Posterior vena cava (tissue), 2 donors: ENCODE data around the gene CDK16. TPM values are rescaled to one million over a fixed set of nuclear protein-coding genes. Genes with fewer than 3 reads are reported as not detected.

Source experiments
- DNase-seq: peaks from one replicate; pipeline ENCODE4 v3.0.0-alpha.2; 2020; ENCODE audit warnings: low spot score
- intact Hi-C, 2 donors: fragments of 100-400 bp; cut with DNase I; formaldehyde crosslinking; loops; one replicate each; pipeline versions ENCODE4 v1.14.1 to v1.14.2; 2022 to 2023
- total RNA-seq, 2 donors: library from RNA; stranded (reverse); fragmentation: NEBNext Ultra II Directional; extraction: Animal tissue kit (Norgen Biotek cat#: 25700); gene quantifications; one replicate each; pipeline ENCODE4 v1.2.1, GENCODE V29; 2021
- donor health status: DM: yes; HTN: yes; CAD: no.
- donor health status: DM: yes; HTN: yes; CAD: no.

CDK16 gene
- total RNA-seq, 2 donors from 2014 or later: 53.5 to 55.3 TPM

DNA sequence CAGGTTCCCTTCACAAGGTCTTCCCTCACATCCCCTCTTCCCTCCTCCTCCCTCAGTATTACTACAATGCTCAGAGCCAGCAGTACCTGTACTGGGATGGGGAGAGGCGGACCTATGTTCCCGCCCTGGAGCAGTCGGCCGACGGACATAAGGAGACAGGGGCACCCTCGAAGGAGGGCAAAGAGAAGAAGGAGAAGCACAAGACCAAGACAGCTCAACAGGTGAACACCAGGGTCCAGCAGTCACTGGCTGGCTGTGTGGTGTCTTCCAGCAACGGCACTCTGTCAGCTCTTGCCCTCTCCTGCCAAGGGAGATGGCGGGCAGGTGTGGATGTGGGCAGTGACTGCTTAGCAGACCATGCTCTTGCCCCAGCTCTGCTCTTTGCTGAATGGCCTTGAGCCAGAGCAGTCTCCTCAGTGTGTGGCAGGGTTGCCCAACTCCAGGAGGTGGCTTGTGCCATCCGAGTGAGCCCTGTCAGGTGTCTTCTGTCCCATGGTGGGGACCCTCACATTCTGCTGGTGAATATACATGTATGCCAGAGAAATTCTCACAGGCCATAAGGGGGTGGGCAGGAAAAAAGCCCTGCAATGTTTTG lies 36.3 kb upstream of the CDK16 start:
- intact Hi-C loops: no loop called here
- DNase-seq: peak; percentile 69

DNA sequence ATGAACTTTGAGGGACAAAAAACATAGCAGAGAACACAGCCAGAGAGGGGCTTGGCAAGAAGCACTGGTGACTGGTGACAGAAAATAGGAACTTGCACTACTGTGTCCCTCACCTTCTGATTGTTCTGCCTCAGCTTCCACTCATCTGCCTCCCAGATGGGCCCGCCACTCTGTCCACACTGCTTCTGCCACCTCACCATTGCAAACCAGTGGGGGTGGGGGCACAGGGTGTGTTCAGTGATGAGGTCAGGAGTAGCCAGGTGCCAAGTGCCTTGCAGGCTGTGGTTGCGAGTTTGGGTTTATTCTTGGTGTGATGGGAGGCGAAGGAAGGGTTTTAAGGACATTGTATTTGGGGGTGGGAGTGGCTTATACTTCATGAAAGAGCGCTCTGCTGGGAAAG lies 34.0 kb upstream of the CDK16 start:
- intact Hi-C loops: no loop called here
- peak; percentile 50 for DNase-seq

DNA sequence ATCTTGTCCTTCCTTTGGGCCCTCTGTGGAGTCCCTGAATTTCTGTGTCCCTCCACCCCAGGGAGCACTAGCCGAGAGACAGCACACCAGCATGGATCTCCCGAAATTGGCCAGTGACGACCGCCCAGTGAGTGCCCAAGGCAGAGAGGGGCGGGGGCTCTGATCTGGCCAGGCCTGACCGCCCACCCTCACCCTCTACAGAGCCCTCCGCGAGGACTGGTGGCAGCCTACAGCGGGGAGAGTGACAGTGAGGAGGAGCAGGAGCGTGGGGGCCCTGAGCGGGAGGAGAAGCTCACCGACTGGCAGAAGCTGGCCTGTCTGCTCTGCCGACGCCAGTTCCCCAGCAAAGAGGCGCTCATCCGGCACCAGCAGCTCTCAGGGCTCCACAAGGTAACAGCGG lies 33.2 kb upstream of the CDK16 start:
- peak; percentile 57 for DNase-seq
- intact Hi-C loops: no loop called here

DNA sequence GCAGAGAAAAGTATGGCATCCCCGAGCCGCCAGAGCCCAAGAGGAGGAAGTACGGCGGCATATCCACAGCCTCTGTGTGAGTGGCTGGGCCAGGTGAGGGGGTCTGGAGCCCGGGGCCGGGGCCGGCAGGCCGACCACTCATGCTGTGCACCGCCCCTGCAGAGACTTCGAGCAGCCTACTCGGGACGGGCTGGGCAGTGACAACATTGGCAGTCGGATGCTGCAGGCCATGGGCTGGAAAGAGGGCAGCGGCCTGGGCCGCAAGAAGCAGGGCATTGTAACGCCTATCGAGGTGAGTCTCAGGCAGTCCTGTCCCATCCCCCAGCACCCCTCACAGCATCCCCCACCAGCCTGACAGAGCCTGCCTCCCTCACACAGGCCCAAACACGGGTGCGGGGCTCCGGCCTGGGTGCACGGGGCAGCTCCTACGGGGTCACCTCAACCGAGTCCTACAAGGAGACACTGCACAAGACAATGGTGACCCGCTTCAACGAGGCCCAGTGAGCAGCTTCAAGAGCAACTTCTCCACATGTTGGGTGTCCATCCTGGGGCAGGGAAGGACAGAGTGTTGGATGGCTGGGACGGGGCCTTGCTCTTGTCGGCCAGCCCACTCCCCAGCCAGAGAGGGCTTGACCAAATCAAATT lies 32.3 kb upstream of the CDK16 start:
- intact Hi-C loops: no loop called here
- DNase-seq: no peak

DNA sequence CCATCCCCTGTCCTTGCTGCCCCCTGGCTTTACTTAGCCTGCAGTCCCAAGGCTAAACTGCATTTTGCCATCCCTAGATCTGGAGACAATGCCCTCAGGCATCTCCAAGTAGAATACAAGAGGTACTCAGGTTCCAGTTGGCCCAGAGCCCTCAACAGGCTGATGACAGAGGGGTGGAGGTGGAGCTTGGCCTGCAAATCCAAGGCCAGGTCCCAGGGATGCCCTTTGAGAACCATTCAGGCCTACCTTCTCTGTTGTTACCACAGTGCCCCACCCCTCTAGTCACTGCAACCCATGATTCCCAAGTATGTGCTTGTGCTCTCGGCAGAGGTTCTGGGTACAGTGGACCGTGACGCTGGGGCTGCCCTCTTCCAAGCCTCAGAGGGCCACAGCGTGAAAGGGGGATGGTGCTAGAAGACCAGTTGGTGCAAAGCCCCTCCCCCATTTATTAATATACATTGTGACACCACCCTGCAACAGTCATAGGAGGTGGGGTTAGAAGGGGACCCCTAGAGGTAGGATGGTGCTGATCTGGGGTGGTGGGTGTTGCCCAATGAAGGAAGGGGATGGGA lies 31.3 kb upstream of the CDK16 start:
- peak; percentile 63 for DNase-seq

DNA sequence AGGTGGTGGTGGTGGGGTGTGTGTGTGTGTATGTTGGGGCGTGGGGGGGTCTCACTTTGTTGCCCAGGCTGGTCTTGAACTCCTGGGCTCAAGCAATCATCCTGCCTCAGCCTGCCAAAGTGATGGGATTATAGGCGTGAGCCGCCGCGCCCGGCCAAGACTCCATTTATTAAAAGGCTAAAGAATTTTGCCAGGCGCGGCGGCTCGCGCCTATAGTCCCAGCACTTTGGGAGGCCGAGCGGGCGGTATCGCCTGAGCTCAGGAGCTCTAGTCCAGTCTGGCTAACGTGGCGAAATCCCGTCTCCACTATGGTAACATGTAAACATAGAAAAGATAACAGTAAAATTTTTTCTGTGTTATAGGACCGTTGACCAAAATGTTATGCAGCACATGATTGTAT lies 28.6 kb upstream of the CDK16 start:
- intact Hi-C loops: loop anchor here in 1 of 2 donors (10.0 kb wide), 2 partner anchors 195 to 335 kb away; no protein-coding TSS in a partner anchor
- no peak for DNase-seq

More for the DNA sequence above, 31.3 kb upstream of the CDK16 start:
- intact Hi-C loops: no loop called here

DNA sequence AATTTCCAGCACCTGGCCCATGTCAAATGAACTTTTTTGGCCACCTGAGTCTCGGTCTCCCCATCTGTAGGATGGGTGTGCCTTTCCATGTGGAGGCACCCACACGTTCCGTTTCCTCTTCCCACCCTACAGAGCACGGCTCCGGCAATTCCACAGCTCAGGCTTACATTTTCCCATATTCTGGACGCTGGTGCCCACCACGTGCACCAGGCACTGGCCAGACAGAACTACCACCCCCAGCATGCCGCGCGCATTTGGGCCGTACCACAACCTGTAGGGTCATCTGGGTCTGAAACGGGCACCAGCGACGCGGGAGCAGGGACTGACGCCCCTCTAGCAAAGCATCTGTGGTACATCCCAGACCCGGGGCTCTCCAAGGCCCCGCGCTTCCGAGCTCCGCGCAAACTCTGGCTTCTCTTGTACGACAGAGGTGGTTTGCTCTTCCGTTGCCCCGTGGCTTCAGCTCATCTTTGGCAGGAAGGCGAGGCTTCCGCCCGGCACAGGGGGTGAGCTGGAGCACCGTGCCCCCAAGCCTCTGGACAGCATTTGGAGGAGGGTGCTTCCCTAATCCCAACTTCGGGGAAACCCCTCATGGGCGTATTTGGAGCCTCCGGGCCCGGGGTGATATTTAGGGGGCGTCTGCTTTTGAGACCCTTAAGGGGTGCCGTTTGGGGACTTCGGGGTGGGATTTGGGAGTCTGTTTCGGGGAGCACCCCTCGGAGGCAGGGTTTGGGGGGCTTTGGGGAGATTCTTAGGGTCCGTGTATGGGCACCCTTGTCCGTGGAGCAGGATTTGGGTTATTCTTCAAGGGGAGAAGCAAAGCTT lies 27.8 kb upstream of the CDK16 start:
- DNase-seq: peak; percentile 94
- intact Hi-C loops: loop anchor here in 1 of 2 donors (10.0 kb wide), 2 partner anchors 194 to 334 kb away; no protein-coding TSS in a partner anchor

DNA sequence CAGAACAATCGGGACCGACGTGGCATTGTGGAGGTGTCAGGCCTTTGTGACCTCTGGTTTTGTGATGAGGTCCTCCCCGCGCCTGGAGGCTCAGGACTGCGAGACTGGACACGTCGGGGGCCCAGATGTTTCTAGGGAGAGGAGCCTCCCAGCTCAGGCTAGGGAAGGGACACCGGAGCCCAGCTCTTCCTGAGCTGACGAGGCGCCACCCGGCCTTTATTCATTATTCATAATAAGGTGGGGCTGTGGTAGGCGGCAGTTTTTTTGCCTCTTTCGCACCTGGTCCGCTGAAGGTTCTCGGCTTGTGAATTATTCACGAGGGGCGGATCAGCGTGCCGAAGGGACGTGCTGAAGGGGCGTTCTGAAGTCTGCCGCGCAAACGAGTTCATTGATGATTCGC lies 27.1 kb upstream of the CDK16 start:
- DNase-seq: no peak
- intact Hi-C loops: loop anchor here in 1 of 2 donors (10.0 kb wide), 2 partner anchors 193 to 333 kb away; no protein-coding TSS in a partner anchor

DNA sequence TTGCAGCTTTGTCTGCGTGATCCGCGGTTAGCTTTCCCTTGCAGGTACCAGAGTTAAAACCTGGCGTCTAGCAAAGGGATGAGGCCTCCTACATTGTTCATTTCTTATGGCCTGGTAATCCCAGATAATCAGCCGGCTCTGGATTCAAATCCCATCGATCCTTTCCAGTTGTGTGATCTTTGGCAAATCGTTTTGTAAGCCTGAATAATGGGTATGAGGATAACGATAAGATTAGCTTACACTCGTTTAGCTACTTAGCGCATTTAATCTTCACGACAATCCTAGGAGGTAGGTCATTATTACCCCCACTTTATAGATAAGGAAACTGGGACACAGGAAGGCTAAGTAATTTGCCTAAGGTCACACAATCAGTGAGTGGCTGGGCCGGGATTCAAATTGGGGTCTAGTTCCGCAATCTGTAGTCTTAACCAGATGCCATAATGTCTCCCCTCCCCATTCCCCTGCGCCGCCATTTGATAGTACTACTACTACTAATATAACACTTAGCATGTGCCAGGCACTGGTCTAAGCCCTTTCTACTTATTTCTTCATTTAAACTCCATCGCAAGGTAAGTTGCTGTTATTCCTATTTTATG lies 26.6 kb upstream of the CDK16 start:
- intact Hi-C loops: loop anchor here in 1 of 2 donors (10.0 kb wide), 2 partner anchors 193 to 333 kb away; no protein-coding TSS in a partner anchor
- DNase-seq: no peak

DNA sequence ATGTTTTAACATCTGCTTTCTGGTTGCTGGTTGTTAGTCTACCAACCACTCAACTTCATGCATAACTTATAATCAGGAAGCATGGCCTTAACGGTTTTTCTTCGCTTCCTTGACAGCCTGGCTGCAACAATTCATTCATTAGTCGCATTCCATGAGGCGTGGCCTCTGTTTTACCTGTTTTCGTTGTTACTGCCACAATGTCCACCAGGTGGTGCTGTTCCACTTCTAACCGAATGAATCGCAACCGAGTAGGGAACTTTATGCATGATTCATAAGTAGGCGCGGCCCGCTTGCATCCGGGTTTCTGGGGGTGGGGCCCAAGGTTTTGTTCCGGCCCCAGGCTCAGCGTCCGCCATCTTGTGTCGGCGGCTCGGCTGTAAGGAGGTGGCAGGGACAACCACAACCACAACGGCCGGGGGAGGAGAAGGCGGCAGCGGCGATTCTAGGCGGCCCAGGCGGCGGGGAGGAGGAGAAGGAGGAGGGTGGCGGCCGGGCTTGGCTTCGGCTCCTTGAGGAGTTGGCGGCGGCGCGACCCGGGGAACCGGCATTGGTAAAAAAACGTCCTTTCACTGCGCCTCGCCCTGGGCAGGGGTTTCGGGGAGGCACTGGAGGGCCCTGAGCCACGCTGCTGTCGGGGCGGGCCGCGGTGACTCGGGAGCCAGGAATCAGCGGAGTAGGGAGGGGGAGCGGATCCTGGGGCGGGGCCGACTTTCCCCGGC lies 24.8 kb upstream of the CDK16 start, which contains the start of gene UBA1:
Gene UBA1 (plus strand): TSS at position 355 of the 719 bp plus-strand sequence. CDS start 4,974 bp downstream, outside the sequence.
- intact Hi-C loops: loop anchor here in 1 of 2 donors (10.0 kb wide), 2 partner anchors 191 to 331 kb away; no protein-coding TSS in a partner anchor
- DNase-seq: peak; percentile 99

DNA sequence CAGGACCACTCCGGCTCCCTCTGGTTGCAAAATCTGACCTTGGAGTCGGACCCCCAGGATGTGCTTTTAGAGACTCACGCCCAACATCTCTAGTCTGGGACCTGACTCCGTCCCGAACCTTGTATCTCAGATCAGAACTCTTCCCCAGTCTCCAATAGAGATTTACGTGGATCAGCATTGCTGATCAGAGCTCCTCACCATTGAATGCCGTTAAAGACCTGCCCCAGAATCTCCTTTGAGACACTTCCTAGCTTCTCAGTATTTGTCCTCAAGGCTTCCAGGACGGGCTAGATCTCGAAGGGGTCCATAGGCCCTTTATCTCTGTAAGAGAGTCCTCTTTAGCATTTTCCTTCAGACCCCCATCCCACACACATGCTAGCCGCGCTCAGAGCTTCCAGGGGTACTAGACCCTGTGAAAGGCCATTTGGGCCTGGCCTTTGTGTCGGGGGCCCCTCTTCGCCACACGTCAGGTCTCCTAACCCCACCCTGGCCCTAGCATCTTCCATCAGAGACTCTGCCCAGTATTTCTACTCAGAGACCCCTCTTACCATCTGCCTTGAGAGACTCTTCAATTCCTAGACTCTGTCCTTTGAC lies 24.2 kb upstream of the CDK16 start:
- no peak for DNase-seq
- intact Hi-C loops: loop anchor here in 1 of 2 donors (10.0 kb wide), 2 partner anchors 191 to 331 kb away; no protein-coding TSS in a partner anchor

DNA sequence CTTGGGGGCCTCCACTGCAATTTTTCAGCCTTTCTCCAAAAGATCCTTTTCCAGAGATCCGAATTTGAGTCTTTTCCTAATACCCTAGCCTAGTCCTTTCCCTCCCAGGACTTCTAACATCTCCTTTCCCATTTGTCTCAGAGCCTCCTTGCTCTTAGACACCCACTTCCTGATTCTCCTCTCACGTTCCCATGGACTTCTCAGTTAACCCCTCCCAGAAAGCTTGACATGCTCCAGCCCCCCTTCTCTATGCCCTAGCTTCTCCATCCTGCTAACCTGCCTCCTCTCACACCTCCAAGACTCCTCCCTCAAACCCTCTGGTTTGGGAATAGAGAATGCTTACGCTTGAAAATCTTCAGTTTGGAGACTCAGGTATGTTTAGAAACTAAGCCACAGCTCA lies 22.4 kb upstream of the CDK16 start:
- intact Hi-C loops: loop anchor here in 1 of 2 donors (10.0 kb wide), 2 partner anchors 189 to 329 kb away; no protein-coding TSS in a partner anchor

DNA sequence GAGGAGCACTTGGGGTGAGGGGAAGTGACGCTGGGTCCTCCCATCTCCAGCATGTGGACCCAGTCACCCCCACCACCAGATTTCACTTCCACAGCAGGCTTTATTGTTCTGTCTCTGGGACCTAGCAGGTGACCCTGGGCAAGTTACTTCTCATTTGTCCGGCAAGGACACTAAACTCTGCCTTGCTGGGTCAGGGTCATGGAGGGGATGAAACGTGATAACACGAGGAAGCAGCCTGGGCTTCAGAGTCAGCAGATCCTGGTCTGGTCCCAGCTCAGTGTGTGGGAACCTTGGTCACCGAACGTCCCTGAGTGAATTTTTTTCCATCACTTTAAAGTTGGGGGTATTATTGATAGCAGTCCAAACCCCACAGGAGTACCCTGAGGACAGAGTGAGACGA lies 21.0 kb upstream of the CDK16 start:
- intact Hi-C loops: loop anchor here in 1 of 2 donors (10.0 kb wide), 2 partner anchors 187 to 327 kb away; no protein-coding TSS in a partner anchor
- no peak for DNase-seq

More for the DNA sequence above, 22.4 kb upstream of the CDK16 start:
- DNase-seq: no peak

DNA sequence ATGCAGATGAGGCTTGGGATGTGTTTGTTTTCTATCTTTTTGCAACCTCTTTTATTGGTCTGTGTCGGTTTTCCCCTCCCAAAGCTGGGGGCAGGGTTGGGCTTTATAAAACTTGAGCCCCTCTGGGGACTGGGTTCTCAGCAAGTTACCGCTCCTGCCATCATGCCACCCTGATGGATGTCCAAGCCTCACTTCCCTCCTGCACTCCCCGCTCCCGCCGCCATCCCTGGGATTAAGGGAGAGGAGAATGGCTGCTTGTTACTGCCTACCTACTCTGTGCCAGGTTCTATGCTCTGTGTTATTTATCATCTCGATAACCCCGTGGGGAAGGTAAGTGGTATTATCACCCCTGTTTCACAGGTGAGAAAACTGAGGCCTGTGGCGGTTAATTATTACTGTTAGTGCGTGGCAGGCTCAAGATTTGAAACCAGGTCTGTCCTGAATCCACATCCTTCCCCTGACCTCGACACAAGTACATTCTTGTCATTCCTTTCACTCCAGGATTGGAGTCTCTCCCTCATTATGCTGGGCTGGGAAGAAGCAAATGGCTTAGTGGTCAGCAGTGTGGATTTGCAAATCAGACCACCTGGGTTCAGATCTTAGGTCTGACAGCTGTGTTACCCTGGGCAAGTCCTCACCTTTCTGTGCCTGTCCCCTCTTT lies 20.3 kb upstream of the CDK16 start:
- DNase-seq: no peak
- intact Hi-C loops: loop anchor here in 1 of 2 donors (10.0 kb wide), 2 partner anchors 187 to 327 kb away; no protein-coding TSS in a partner anchor

DNA sequence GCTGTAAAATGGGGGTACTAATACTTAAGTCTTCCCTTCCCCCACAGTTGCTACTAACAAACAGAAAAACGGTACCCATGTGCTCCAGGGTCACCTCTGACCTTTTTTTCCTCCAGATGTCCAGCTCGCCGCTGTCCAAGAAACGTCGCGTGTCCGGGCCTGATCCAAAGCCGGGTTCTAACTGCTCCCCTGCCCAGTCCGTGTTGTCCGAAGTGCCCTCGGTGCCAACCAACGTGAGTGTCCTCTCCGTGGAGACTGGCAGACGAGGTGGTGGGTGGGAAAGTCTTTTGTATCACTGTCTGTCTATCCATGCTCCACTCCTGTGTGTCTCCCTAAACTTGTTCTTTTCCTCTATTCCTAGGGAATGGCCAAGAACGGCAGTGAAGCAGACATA lies 19.8 kb upstream of the CDK16 start:
- intact Hi-C loops: loop anchor here in 1 of 2 donors (10.0 kb wide), 2 partner anchors 186 to 326 kb away; no protein-coding TSS in a partner anchor
- DNase-seq: no peak

DNA sequence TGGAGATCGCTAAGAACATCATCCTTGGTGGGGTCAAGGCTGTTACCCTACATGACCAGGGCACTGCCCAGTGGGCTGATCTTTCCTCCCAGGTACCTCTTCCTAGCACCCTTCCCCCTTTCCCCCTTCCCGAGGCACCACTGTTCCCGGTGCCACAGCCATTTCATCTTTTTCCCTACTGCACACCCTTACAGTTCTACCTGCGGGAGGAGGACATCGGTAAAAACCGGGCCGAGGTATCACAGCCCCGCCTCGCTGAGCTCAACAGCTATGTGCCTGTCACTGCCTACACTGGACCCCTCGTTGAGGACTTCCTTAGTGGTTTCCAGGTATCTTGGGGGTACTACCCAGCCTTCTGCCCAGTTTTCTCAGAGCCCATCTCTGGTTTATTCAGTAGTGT lies 19.2 kb upstream of the CDK16 start:
- DNase-seq: no peak
- intact Hi-C loops: loop anchor here in 1 of 2 donors (10.0 kb wide), 2 partner anchors 186 to 326 kb away; no protein-coding TSS in a partner anchor
